Measurements from ENCODE around the gene VPS18.
A peak's percentile ranks its signal among the peaks of the same experiment; 100 is the strongest.

Gene VPS18

GRCh38 chr15:40902605-40903561, 8.6 kb downstream of the VPS18 start:
- DNase-seq: no peak

- no peak for DNase-seq
These were observed 10.4 kb downstream of the VPS18 start for GRCh38 chr15:40904552-40905201.

- peak; percentile 66 for DNase-seq
These were observed 12.1 kb downstream of the VPS18 start for GRCh38 chr15:40906091-40906990.

- no peak for DNase-seq
These were observed 12.9 kb downstream of the VPS18 start for GRCh38 chr15:40906991-40907802.

- no peak for DNase-seq
These were observed 13.8 kb downstream of the VPS18 start for GRCh38 chr15:40908095-40908494.

- no peak for DNase-seq
These were observed 15.7 kb downstream of the VPS18 start for GRCh38 chr15:40909662-40910630.

GRCh38 chr15:40911141-40911540, 16.9 kb downstream of the VPS18 start:
- DNase-seq: no peak

GRCh38 chr15:40911693-40912092, 17.4 kb downstream of the VPS18 start:
- DNase-seq: no peak

GRCh38 chr15:40912478-40912877, 18.2 kb downstream of the VPS18 start:
- no peak for DNase-seq

- DNase-seq: no peak
These were observed 19.8 kb downstream of the VPS18 start for GRCh38 chr15:40914013-40914412.

GRCh38 chr15:40914486-40914885, 20.2 kb downstream of the VPS18 start:
- no peak for DNase-seq

GRCh38 chr15:40915116-40915661, 20.9 kb downstream of the VPS18 start:
- peak; percentile 65 for DNase-seq

- DNase-seq: no peak
These were observed 21.4 kb downstream of the VPS18 start for GRCh38 chr15:40915679-40916078.

GRCh38 chr15:40917585-40917984, 23.3 kb downstream of the VPS18 start:
- DNase-seq: no peak

GRCh38 chr15:40918146-40918798, 24.0 kb downstream of the VPS18 start:
- no peak for DNase-seq

GRCh38 chr15:40918799-40919392, 24.6 kb downstream of the VPS18 start:
- DNase-seq: no peak

GRCh38 chr15:40921949-40922607, 27.8 kb downstream of the VPS18 start:
- DNase-seq: no peak

- DNase-seq: no peak
These were observed 28.4 kb downstream of the VPS18 start for GRCh38 chr15:40922608-40923005.

GRCh38 chr15:40923551-40923950, 29.3 kb downstream of the VPS18 start:
- no peak for DNase-seq

All from 8988T (cell line).